ENCODE results near the gene GPR160. TPM values are rescaled to one million over a fixed set of nuclear protein-coding genes. Genes with fewer than 3 reads are reported as not detected.

Gene GPR160
- total RNA-seq, 4 donors from 2014 or later = 0.88 to 4.5 (median 2.9) TPM

GRCh38 chr3:170002879-170003278, 34.9 kb upstream of the GPR160 start:
- peak overlapping the region in 1 of 4 donors; percentile 40 for H3K4me3 ChIP-seq
- H3K27me3 ChIP-seq = no peaks in the 10 kb centered on the region
- TF ChIP-seq POLR2A (IDR thresholded peaks at IDR 0.05) (no peak), CTCF (IDR thresholded peaks at IDR 0.05) (no peak)
- WGBS, 2 donors = 50 to 58% methylated on average over 1 of the region's 1 CpG
- H3K9me3 ChIP-seq = no peaks in the 10 kb centered on the region
- H3K27ac ChIP-seq = no peak overlapping the region
- H3K36me3 ChIP-seq = no peaks in the 10 kb centered on the region
- H3K4me1 ChIP-seq = peaks cover 0 to 7% (median 0%) of the 10 kb centered on the region in 3 donors
- intact Hi-C loops (cut with DNase I) = no loop called here
- no peak for DNase-seq

DNA sequence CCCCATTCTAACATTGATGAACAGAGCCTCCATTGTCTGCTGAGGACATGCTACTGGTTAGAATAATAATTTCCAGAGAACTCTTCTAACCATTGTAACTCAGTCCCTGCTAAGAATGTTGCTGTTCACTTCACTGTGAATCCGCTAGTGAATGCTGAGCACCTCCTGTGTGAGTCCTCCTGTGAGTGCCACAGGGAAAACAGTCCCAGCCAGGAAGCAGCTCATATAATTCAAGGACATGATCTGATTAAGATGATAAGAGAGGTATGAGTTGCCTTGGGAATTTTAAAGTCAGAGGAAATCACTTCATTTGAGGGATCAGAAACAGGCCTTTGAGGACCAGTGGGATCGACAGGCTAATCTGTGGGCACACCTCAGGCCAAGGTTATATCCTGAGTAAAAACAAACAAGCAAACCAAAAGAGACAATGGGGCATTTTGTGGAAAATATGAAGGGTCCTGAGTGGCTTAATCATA, 33.9 kb upstream of the GPR160 start:
- Histone ChIP-seq H3K9me3 (no peaks in the 10 kb centered on the region), H3K4me1 (peaks cover 0 to 7% (median 0%) of the 10 kb centered on the region in 3 donors), H3K36me3 (no peaks in the 10 kb centered on the region), H3K27ac (no peak overlapping the region), H3K27me3 (no peaks in the 10 kb centered on the region), H3K4me3 (no peak overlapping the region)
- DNase-seq = no peak
- intact Hi-C loops (cut with DNase I) = no loop called here
- WGBS, 2 donors = 78 to 85% methylated on average over 1 to 2 of the region's 2 CpGs
- no peak for TF ChIP-seq POLR2A (IDR thresholded peaks at IDR 0.05)
- no peak for TF ChIP-seq CTCF (IDR thresholded peaks at IDR 0.05)

DNA sequence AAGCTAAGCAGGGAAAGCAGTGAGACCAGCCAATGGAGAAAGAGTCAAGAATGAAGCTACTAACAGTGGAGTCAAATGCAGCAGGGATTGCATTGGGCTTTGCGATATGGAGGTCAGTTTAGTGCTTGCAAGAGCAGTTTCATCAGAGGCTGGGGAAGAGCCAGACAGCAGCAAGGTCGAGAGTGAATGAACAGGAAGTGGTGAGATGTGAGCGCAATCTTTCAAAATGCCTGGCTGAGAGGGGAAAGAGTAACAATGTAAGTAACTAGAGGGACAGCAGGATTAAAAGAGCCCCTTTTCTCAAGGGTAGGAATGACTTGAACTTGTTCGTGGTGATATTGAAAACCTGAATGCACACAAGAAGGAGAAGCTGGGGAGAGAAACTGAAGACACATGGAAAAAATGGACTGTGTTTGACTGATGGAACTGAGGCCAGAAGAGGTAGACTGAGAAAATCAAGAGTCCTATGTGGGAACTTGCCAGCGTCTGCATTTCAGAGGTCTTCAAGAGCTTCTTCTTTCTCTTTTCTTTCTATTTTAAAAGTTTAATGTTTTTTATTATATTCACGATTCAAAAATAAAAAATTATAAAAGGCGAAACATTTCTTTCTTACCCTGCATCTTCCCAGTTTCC, 30.6 kb upstream of the GPR160 start:
- DNase-seq = no peak
- TF ChIP-seq POLR2A (IDR thresholded peaks at IDR 0.05) (no peak), CTCF (IDR thresholded peaks at IDR 0.05) (no peak)
- H3K27me3 ChIP-seq = peaks cover 0 to 9% (median 0%) of the 10 kb centered on the region in 4 donors
- intact Hi-C loops (cut with DNase I) = no loop called here
- H3K36me3 ChIP-seq = no peaks in the 10 kb centered on the region
- H3K27ac ChIP-seq = no peak overlapping the region
- no peaks in the 10 kb centered on the region for H3K9me3 ChIP-seq
- H3K4me3 ChIP-seq = no peak overlapping the region
- 65 to 67% methylated on average over 7 of the region's 7 CpGs for WGBS, 2 donors
- peaks cover 0 to 7% (median 0%) of the 10 kb centered on the region in 3 donors for H3K4me1 ChIP-seq

DNA sequence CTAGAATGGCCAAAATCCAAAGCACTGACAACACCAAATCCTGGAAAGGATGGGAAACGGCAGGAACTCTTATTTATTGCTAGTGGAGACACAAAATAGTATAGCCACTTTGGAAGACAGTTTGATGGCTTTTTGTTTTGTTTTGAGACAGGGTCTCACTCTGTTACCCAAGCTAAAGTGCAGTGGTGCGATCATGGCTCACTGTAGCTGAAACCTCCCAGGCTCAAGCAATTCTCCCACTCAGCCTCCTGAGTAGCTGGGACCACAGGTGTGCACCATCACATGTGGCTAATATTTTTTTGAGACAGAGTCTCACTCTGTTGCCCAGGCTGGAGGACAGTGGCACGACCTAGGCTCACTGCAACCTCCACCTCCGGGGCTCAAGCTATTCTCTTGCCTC, 27.3 kb upstream of the GPR160 start:
- Histone ChIP-seq H3K4me3 (no peak overlapping the region), H3K27me3 (peaks cover 0 to 9% (median 0%) of the 10 kb centered on the region in 4 donors), H3K4me1 (no peaks in the 10 kb centered on the region), H3K27ac (no peak overlapping the region), H3K9me3 (no peaks in the 10 kb centered on the region), H3K36me3 (no peaks in the 10 kb centered on the region)
- WGBS, 2 donors = 78 to 93% methylated on average over 3 to 4 of the region's 4 CpGs
- TF ChIP-seq POLR2A (IDR thresholded peaks at IDR 0.05) (no peak), CTCF (IDR thresholded peaks at IDR 0.05) (no peak)
- intact Hi-C loops (cut with DNase I) = no loop called here
- no peak for DNase-seq

DNA sequence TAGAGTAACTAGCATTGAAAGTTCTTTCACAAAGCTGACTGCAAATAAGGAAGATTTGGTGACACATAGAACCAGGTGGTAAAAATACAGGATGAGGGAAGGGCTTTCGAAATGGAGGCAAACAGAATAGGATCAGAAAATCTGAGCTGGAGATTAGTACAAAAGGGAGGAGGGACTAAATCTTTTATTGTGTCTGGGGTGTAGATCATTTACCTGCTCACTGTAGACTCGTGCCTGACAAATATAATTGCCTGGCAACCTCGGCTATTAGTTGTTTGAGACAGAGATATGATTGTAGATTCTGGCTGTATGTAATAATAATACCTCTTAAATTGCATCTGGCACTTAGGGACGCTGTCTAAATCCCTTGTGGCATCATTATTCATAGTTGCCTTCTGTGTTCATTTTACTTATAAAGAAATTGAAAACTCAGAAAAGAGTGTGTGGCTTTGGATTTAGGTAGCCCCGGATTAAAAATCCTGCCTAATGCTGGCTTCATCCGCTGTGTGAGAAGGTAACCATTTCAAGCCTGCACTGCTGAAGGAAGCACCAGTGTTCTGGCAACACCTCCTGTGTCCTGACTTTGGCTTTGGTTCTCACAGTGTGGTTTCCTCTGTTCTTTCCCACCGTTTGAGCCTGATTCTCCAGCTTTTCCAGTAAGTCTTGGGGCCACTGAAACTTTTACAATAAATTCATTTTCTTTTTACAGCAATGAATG, 25.0 kb upstream of the GPR160 start:
- TF ChIP-seq POLR2A (IDR thresholded peaks at IDR 0.05) (no peak), CTCF (IDR thresholded peaks at IDR 0.05) (no peak)
- no peaks in the 10 kb centered on the region for H3K4me1 ChIP-seq
- DNase-seq = no peak
- peaks cover 0 to 9% (median 0%) of the 10 kb centered on the region in 4 donors for H3K27me3 ChIP-seq
- no peaks in the 10 kb centered on the region for H3K36me3 ChIP-seq
- WGBS, 2 donors = 30 to 45% methylated on average over 7 of the region's 7 CpGs
- intact Hi-C loops (cut with DNase I) = no loop called here
- no peak overlapping the region for H3K27ac ChIP-seq
- H3K4me3 ChIP-seq = no peak overlapping the region
- H3K9me3 ChIP-seq = no peaks in the 10 kb centered on the region

Measured in esophagus squamous epithelium (tissue), 5 donors.